ENCODE measurements around the gene CCDC188. TPM values are rescaled to one million over a fixed set of nuclear protein-coding genes. Genes with fewer than 3 reads are reported as not detected.

The CCDC188 gene
- total and polyA plus RNA-seq, 2 of the 8 experiments (the other 6 are each of a cell fraction or from before 2014, with no cell fraction given), result not detected

DNA sequence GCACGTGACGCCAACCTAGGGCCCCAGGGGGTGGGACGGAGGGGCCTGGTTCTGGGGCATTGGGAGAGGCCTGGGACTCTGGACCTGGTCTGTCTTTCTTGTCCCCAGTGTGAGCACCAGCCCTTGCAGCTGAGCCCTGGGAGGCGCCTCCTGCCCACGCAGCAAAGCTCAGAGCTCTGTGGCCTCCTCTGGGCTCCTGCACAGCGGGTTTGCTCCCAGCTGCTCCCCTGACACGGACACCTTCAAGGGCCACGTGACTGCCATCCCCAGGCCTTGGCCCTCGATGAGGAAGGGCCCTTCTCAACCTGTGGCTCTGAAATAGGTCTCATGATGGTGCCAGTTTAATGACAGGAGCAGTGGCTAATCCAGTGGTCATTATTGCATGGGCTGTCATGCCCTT lies 31.5 kb upstream of the CCDC188 start:
- 84% methylated on average over 8 of the region's 9 CpGs; no CpG with 5 or more reads in 1 of the 2 experiments for WGBS, 2 experiments (ENCODE audit: extremely low coverage in 1 of 2, insufficient coverage in 1 of 2, insufficient read length in 1 of 2, insufficient replicate concordance in 2 of 2, low coverage in 1 of 2, low lambda C conversion rate in 2 of 2, missing lambda C conversion rate in 1 of 2)
- ChIA-PET CTCF (ENCODE audit: partially characterized antibody) (interaction anchor here (2.3 kb wide), 1 partner anchor 8 kb away, joined by 8 read pairs; no protein-coding TSS in a partner anchor), POLR2A (ENCODE audit: partially characterized antibody) (interaction anchor here (0.9 kb wide), 1 partner anchor 15 kb away, joined by 3 read pairs; no protein-coding TSS in a partner anchor)
- H2BK15ac ChIP-seq (ENCODE audit: low read length), result no peak overlapping the region
- no peak overlapping the region for H3K56ac ChIP-seq (replicated peaks; ENCODE audit: insufficient read length, low read depth, low read length)
- no peak overlapping the region; the same call in 1 of the 2 replicates for H4K8ac ChIP-seq (ENCODE audit: extremely low read depth, insufficient read depth, low read length)
- H4K5ac ChIP-seq (ENCODE audit: insufficient read length, low read depth, low read length), result no peak overlapping the region
- no peak overlapping the region for H2BK12ac ChIP-seq (ENCODE audit: low read depth, low read length)
- H3K14ac ChIP-seq (ENCODE audit: insufficient read length), result no peak overlapping the region
- peaks cover 0 to 2% of the 10 kb centered on the region in 2 experiments for H4K20me1 ChIP-seq (replicated peaks in 1 of 2; ENCODE audit: control insufficient read depth in 1 of 2, insufficient read depth in 2 of 2, low read length in 2 of 2)
- DNase-seq (ENCODE audit: low read depth in 1 of 2, low spot score in 2 of 2) (no peak), FAIRE-seq (no peak)
- no peak overlapping the region for H3K4me2 ChIP-seq (ENCODE audit: insufficient read depth in 1 of 2, low read depth in 2 of 2, low read length in 2 of 2)
- H2AFZ ChIP-seq (ENCODE audit: low read length), result no peak overlapping the region
- TF ChIP-seq SP2 (IDR thresholded peaks at IDR 0.05; ENCODE audit: low read length) (no peak), TCF12 (IDR thresholded peaks at IDR 0.05; ENCODE audit: low read depth, low read length) (no peak), SRF (IDR thresholded peaks at IDR 0.05; ENCODE audit: low read depth, low read length) (no peak), EP300 (IDR thresholded peaks at IDR 0.05; ENCODE audit: borderline replicate concordance in 1 of 2, low read depth in 2 of 2, low read length in 2 of 2) (no peak), SIRT6 (IDR thresholded peaks at IDR 0.05; ENCODE audit: low read length) (no peak), PHF8 (conservative IDR thresholded peaks at IDR 0.05; ENCODE audit: low read depth, low read length) (no peak), RXRA (IDR thresholded peaks at IDR 0.05; ENCODE audit: insufficient read depth, low read depth, low read length) (no peak), ZNF274 (IDR thresholded peaks at IDR 0.05; ENCODE audit: borderline replicate concordance, extremely low read depth, low read length) (no peak)
- H3K4me3 ChIP-seq (ENCODE audit: extremely low read depth in 1 of 4, insufficient read depth in 2 of 4, low read depth in 3 of 4, low read length in 4 of 4), result no peak overlapping the region
- no peaks in the 10 kb centered on the region for H3K9me3 ChIP-seq (ENCODE audit: insufficient read depth in 2 of 2, low read depth in 1 of 2, low read length in 1 of 2)
- no peaks in the 10 kb centered on the region for H3K36me3 ChIP-seq (ENCODE audit: control insufficient read depth in 2 of 4, insufficient read depth in 4 of 4, low read length in 3 of 4)
- no peak overlapping the region for H3K27ac ChIP-seq (ENCODE audit: low read depth, low read length)
- H3K23ac ChIP-seq (ENCODE audit: insufficient read length), result no peak overlapping the region
- peaks cover 0 to 4% (median 2%) of the 10 kb centered on the region in 4 experiments; a peak in 2 of 7 replicates for H3K4me1 ChIP-seq (replicated peaks in 1 of 4; ENCODE audit: control insufficient read depth in 3 of 4, insufficient read depth in 4 of 4, low read length in 3 of 4)
- no peak overlapping the region for H4K91ac ChIP-seq (replicated peaks; ENCODE audit: insufficient read length, low read length)
- no peak overlapping the region for H3K9ac ChIP-seq (replicated peaks in 1 of 4; ENCODE audit: extremely low read depth in 1 of 4, low read depth in 3 of 4, low read length in 3 of 4)
- H2BK20ac ChIP-seq (ENCODE audit: low read length), result no peak overlapping the region
- no peak overlapping the region for H2BK5ac ChIP-seq (ENCODE audit: low read depth, low read length)
- no peak overlapping the region for H2BK120ac ChIP-seq (replicated peaks; ENCODE audit: low read depth, low read length)
- no peak overlapping the region for H2AK5ac ChIP-seq (ENCODE audit: low read depth, low read length)
- H3K79me2 ChIP-seq (ENCODE audit: control insufficient read depth in 1 of 2, insufficient read depth in 2 of 2, low read length in 2 of 2), result no peaks in the 10 kb centered on the region
- no peaks in the 10 kb centered on the region for H3K23me2 ChIP-seq (ENCODE audit: low read depth, low read length)
- no peak overlapping the region for H3K4ac ChIP-seq (replicated peaks; ENCODE audit: insufficient read length, low read depth, low read length)
- H3K27me3 ChIP-seq (replicated peaks in 1 of 4; ENCODE audit: control insufficient read depth in 3 of 4, extremely low read depth in 1 of 4, insufficient read depth in 3 of 4, low read length in 3 of 4), result no peaks in the 10 kb centered on the region
- H3K18ac ChIP-seq (ENCODE audit: extremely low read depth, low read length), result no peak overlapping the region
- H3K79me1 ChIP-seq (ENCODE audit: low read depth, low read length), result no peaks in the 10 kb centered on the region
